Measurements from ENCODE around the gene ATP6V1E1.

ATP6V1E1 gene

DNA sequence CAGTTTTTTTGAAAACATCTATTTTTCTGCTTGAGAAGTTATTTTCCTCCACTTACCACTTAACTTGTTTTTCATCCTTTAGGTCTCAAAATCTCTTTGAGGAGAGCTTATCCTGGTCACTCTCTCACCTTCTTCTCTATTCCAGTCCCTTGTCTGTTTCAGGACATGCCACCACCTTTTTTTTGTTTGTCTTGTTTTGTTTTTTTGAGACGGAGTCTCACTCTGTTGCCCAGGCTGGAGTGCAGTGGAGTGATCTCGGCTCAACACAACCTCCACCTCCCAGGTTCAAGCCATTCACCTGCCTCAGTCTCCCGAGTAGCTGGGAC is 5.4 kb upstream of the ATP6V1E1 start:
- in situ Hi-C loops (cut with HindIII; ENCODE audit: low sequenced_read_pairs) = no loop called here
- TF ChIP-seq, protein P1, sequence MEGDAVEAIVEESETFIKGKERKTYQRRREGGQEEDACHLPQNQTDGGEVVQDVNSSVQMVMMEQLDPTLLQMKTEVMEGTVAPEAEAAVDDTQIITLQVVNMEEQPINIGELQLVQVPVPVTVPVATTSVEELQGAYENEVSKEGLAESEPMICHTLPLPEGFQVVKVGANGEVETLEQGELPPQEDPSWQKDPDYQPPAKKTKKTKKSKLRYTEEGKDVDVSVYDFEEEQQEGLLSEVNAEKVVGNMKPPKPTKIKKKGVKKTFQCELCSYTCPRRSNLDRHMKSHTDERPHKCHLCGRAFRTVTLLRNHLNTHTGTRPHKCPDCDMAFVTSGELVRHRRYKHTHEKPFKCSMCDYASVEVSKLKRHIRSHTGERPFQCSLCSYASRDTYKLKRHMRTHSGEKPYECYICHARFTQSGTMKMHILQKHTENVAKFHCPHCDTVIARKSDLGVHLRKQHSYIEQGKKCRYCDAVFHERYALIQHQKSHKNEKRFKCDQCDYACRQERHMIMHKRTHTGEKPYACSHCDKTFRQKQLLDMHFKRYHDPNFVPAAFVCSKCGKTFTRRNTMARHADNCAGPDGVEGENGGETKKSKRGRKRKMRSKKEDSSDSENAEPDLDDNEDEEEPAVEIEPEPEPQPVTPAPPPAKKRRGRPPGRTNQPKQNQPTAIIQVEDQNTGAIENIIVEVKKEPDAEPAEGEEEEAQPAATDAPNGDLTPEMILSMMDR (IDR thresholded peaks at IDR 0.05; ENCODE audit: low read depth, low read length) = no peak

DNA sequence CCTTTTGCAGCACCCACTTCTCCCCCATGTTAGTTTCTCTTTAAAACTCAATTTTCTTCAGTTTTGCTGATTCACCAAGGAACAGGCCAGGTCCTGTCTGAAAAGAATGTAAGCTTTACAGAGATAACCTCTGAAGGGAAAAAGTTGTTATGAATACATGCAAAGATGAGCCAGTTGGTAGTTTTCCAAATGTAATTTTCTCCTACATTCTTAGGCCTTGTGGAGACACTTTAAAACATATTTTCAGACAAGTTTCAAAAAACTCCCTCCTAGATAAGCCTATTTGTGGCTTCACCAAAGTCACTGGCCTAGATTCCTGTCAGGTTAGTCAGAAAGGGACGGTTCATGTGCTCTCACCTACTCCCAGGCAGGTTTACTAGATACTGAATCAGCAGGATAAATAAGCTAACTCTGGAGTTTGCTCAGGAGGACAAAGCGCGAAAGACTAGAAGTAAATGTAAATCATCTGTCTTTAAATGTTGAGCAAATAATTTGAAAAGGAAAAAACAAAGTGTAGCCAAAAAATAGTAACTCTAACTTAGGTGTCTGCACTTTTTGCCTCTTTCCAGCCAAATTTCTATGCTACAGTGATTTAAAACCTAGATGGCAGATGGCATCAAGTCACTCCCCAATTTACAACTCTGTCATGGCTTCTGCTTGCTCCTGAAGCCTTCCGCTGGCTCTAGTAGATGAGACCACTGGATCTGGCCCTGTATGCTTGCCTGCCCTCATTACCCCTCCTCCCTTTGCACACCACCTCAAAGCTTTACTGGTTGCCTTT is 4.9 kb upstream of the ATP6V1E1 start:
- in situ Hi-C loops (cut with HindIII; ENCODE audit: low sequenced_read_pairs) = no loop called here
- DNase-seq (ENCODE audit: low read depth, low spot score) = peak; percentile 65
- no peak overlapping the region for H3K4me3 ChIP-seq (ENCODE audit: low read depth, low read length)
- TF ChIP-seq, protein P1 (IDR thresholded peaks at IDR 0.05; ENCODE audit: low read depth, low read length) = no peak

More for the DNA sequence above, 5.4 kb upstream of the ATP6V1E1 start:
- no peak overlapping the region for H3K4me3 ChIP-seq (ENCODE audit: low read depth, low read length)
- no peak for DNase-seq (ENCODE audit: low read depth, low spot score)

DNA sequence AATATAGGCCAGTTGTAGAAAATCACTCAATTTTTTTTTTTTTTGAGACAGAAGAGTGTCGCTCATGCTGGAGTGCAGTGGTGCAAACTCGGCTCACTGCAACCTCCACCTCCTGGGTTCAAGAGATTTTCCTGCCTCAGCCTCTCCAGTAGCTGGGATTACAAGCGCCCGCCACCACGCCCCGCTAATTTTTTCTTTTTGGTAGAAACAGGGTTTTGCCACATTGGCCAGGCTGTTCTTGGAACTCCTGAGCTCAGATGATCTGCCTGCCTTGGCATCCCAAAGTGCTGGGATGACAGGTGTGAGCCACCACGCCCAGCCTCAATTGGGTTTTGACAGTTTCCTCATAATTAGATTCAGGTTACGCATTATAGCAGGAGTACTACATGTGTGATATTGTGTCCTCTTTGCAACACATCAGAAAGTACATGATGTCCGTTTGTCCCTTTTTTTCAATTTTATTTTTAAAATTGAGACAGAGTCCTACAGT is 2.6 kb upstream of the ATP6V1E1 start:
- TF ChIP-seq, protein P1 (IDR thresholded peaks at IDR 0.05; ENCODE audit: low read depth, low read length) = no peak
- no peak for DNase-seq (ENCODE audit: low read depth, low spot score)
- no peak overlapping the region for H3K4me3 ChIP-seq (ENCODE audit: low read depth, low read length)
- in situ Hi-C loops (cut with HindIII; ENCODE audit: low sequenced_read_pairs) = no loop called here

DNA sequence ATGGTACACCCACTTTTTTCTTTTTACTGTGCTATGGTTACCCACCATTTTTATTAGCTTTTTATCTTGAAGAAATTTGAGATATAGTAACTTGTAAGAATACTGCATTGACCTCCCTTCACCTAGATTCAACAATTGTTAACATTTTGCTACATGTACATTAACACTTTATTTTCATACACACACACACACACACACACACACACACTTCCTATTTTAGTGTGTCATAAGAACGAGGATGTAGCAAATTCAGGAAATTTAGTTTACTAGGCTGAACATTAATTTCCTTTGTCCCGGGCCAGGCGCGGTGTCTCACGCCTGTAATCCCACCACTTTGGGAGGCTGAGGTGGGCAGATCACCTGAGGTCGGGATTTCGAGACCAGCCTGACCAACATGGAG is 1.1 kb upstream of the ATP6V1E1 start:
- in situ Hi-C loops (cut with HindIII; ENCODE audit: low sequenced_read_pairs) = no loop called here
- no peak for DNase-seq (ENCODE audit: low read depth, low spot score)
- TF ChIP-seq, protein P1 (IDR thresholded peaks at IDR 0.05; ENCODE audit: low read depth, low read length) = no peak
- H3K4me3 ChIP-seq (ENCODE audit: low read depth, low read length) = no peak overlapping the region

DNA sequence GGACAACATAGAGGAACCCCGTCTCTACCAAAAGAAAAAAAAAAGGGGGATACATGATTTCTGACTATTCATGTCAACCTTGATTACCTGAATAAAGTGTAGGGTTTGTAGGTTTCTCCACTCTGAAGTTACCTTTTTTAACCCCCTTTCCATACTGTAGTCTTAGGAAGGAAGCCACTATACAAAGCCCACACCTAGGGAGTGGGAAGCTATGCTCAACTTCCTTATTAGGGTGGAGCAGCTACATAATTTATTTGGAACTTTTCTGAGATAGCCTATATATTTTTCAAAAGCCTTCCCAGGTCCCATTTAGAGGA is 582 bp upstream of the ATP6V1E1 start:
- TF ChIP-seq, protein P1 (IDR thresholded peaks at IDR 0.05; ENCODE audit: low read depth, low read length) = no peak
- DNase-seq (ENCODE audit: low read depth, low spot score) = no peak
- in situ Hi-C loops (cut with HindIII; ENCODE audit: low sequenced_read_pairs) = no loop called here
- peak overlapping the region; percentile 100 for H3K4me3 ChIP-seq (ENCODE audit: low read depth, low read length)

DNA sequence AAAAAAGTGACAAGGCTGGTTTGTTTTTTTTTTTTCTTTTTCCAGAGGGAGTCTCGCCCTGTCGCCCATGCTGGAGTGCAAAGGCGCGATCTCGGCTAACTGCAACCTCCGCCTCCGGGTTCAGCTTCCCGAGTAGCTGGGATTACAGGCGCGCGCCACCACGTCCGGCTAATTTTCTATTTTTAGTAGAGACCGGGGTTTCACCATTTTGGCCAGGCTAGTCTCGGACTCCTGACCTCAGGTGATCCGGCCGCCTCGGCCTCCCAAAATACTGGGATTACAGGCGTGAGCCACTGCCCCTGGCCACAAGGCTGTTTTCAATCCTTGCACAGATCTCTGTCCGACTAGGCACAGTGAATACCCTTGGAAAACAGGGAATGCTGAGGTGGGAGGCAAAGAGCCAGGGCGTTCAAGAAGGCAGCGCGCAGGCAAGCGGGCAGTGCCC is 566 bp downstream of the ATP6V1E1 start:
- peak overlapping the region; percentile 100 for H3K4me3 ChIP-seq (ENCODE audit: low read depth, low read length)
- in situ Hi-C loops (cut with HindIII; ENCODE audit: low sequenced_read_pairs) = no loop called here
- TF ChIP-seq, protein P1 (IDR thresholded peaks at IDR 0.05; ENCODE audit: low read depth, low read length) = no peak

More for the DNA sequence above, 566 bp downstream of the ATP6V1E1 start:
- DNase-seq (ENCODE audit: low read depth, low spot score) = no peak

Data from astrocyte of the spinal cord (primary cell).